Ascending aorta (tissue), 2 donors: Measurements from ENCODE around the gene TSC2. TPM values are rescaled to one million over a fixed set of nuclear protein-coding genes. Genes with fewer than 3 reads are reported as not detected.

ENCODE experiments used
- DNase-seq, 2 donors: peaks; one replicate each; pipeline ENCODE4 v3.0.0-alpha.2; 2019; ENCODE audit warnings: low spot score in 2 of 2
- H3K27ac ChIP-seq, 2 donors: fragments of 200-600 bp; sonication (generic); one replicate each; pipeline ENCODE4 v1.5.1; 2016 to 2017; ENCODE audit warnings: mild to moderate bottlenecking in 1 of 2
- H3K27me3 ChIP-seq: fragments of 200-600 bp; sonication (generic); one replicate; pipeline ENCODE4 v1.5.1; 2017
- H3K36me3 ChIP-seq, 2 donors: fragments of 200-600 bp; sonication (generic); one replicate each; pipeline ENCODE4 v1.5.1; 2016
- H3K4me1 ChIP-seq, 2 donors: fragments of 200-600 bp; sonication (generic); one replicate each; pipeline ENCODE4 v1.5.1; 2016 to 2017; ENCODE audit warnings: mild to moderate bottlenecking in 1 of 2
- H3K4me3 ChIP-seq, 2 donors: fragments of 200-600 bp; sonication (generic); one replicate each; pipeline ENCODE4 v1.5.1; 2016 to 2017; ENCODE audit warnings: mild to moderate bottlenecking in 1 of 2
- H3K9me3 ChIP-seq, 2 donors: fragments of 200-600 bp; sonication (generic); one replicate each; pipeline ENCODE4 v1.5.1; 2016
- CTCF ChIP-seq, 3 experiments: fragments of 200-600 bp in 2 of 3; fragments of 450-650 bp in 1 of 3; sonication (generic) in 2 of 3; IDR thresholded peaks; one replicate each; pipeline ENCODE4 v1.5.1; 2016 to 2019; ENCODE audit warnings: antibody characterized with exemption in 3 of 3, mild to moderate bottlenecking in 1 of 3, moderate library complexity in 1 of 3
- intact Hi-C: fragments of 100-400 bp; cut with DNase I; formaldehyde crosslinking; loops from one replicate; pipeline ENCODE4 v1.15.1; 2023
- total RNA-seq: library from RNA; depleted of rRNA; stranded (reverse); fragments of >200 nt; gene quantifications from one replicate; pipeline ENCODE4 v1.1.0, GENCODE V29; 2016

The TSC2 gene
- total RNA-seq, 1 donor from 2014 or later, result 258 TPM

GRCh38 chr16:2004795-2005517 is 42.8 kb upstream of the TSC2 start:
- no peak for DNase-seq
- Histone ChIP-seq H3K9me3 (no peaks in the 10 kb centered on the region), H3K27me3 (no peaks in the 10 kb centered on the region), H3K4me3 (no peak overlapping the region), H3K36me3 (peaks cover 32 to 35% of the 10 kb centered on the region in 2 donors), H3K27ac (no peak overlapping the region), H3K4me1 (peaks cover 17 to 28% of the 10 kb centered on the region in 2 donors)
- TF ChIP-seq CTCF (IDR thresholded peaks at IDR 0.05), result no peak
- intact Hi-C loops, result no loop called here

DNA sequence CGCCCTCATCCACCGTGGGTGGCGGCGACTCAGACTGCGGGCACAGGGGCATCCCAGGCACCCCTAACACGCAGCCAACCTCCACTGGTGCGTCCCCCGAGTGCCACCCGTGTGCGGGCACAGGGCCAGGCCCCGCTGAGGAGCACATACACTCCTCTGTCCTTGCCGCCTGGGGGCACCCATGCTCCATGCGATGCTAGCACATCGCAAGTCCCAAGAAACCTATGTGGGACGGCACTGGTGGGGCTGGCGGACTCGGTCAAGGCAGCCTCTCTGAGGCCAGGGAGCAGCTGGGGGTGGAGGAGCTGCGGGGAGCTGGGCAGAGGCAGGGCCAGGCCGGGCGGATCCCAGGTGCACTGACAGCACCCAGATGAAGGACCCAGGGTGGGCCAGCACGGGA is 42.1 kb upstream of the TSC2 start:
- Histone ChIP-seq H3K27me3 (no peaks in the 10 kb centered on the region), H3K36me3 (peaks cover 27 to 28% of the 10 kb centered on the region in 2 donors), H3K4me3 (no peak overlapping the region), H3K27ac (no peak overlapping the region), H3K9me3 (no peaks in the 10 kb centered on the region), H3K4me1 (peaks cover 23 to 34% of the 10 kb centered on the region in 2 donors)
- no peak for DNase-seq
- no peak for TF ChIP-seq CTCF (IDR thresholded peaks at IDR 0.05)
- intact Hi-C loops, result no loop called here

- H3K4me1 ChIP-seq, result peaks cover 23 to 34% of the 10 kb centered on the region in 2 donors
- DNase-seq, result no peak
- H3K9me3 ChIP-seq, result no peaks in the 10 kb centered on the region
- intact Hi-C loops, result no loop called here
- H3K27ac ChIP-seq, result no peak overlapping the region
- no peak for TF ChIP-seq CTCF (IDR thresholded peaks at IDR 0.05)
- H3K4me3 ChIP-seq, result no peak overlapping the region
- H3K27me3 ChIP-seq, result no peaks in the 10 kb centered on the region
- peaks cover 21% of the 10 kb centered on the region in 2 donors for H3K36me3 ChIP-seq
Observed at GRCh38 chr16:2006317-2006716, 41.5 kb upstream of the TSC2 start.

DNA sequence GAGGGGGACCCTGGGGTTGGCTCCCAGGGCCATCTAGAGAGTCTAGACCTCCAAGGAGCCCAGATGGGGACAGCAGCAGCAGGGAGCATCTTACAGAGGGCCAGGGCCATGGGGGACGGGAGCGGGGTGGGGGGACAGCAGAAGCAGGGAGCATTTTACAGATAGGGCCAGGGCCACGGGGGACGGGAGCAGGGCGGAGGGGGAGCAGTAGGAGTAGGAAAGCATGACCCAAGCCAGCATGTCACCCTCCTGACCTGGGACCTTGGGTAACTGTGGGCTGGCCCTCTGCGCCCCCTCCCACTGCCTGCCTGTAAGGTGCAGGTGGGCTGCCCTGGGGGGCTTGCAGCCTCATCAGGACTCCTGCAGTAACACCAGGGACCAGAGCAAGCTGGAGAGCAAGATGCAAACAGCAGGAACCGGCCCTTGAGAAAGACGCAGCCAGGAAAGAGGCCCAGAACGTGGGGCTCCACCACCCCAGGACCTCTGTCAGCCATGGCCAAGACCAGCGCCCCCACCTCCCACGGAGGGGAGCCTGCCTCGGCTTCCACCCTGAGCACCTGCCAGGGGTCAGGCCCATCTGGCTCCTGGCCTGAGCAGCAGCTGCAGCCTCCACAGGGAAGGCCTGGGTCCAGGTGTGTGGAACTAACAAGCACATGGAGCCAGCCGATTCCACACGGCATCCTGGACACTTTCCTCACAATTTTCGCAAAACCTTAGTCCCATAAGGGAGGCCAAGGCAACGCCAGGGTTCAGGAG is 40.5 kb upstream of the TSC2 start:
- intact Hi-C loops, result no loop called here
- Histone ChIP-seq H3K4me3 (peak overlapping the region in 1 of 2 donors; percentile 75), H3K9me3 (no peaks in the 10 kb centered on the region), H3K36me3 (peaks cover 12% of the 10 kb centered on the region in 2 donors), H3K27me3 (no peaks in the 10 kb centered on the region), H3K4me1 (peaks cover 23 to 34% of the 10 kb centered on the region in 2 donors), H3K27ac (no peak overlapping the region)
- no peak for TF ChIP-seq CTCF (IDR thresholded peaks at IDR 0.05)
- no peak for DNase-seq

- TF ChIP-seq CTCF (IDR thresholded peaks at IDR 0.05), result no peak
- intact Hi-C loops, result no loop called here
- no peak for DNase-seq
- peak overlapping the region; percentile 75 to 94 for H3K4me3 ChIP-seq
- no peak overlapping the region for H3K27ac ChIP-seq
- peaks cover 23 to 34% of the 10 kb centered on the region in 2 donors for H3K4me1 ChIP-seq
- H3K36me3 ChIP-seq, result peaks cover 4% of the 10 kb centered on the region in 2 donors
- no peaks in the 10 kb centered on the region for H3K9me3 ChIP-seq
- no peaks in the 10 kb centered on the region for H3K27me3 ChIP-seq
Observed at GRCh38 chr16:2008009-2008526, 39.7 kb upstream of the TSC2 start.
